DMS114 treated with DMSO at 0.1 percent for 48 hours (cell line): ENCODE data around the gene EEF1AKMT1.

Source experiments
- DNase-seq: peaks from one replicate; lab custom pipeline; 2025; ENCODE audit not compliant: unreplicated experiment; lab: John Stamatoyannopoulos, UW

Gene EEF1AKMT1, protein sequence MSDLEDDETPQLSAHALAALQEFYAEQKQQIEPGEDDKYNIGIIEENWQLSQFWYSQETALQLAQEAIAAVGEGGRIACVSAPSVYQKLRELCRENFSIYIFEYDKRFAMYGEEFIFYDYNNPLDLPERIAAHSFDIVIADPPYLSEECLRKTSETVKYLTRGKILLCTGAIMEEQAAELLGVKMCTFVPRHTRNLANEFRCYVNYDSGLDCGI

DNA sequence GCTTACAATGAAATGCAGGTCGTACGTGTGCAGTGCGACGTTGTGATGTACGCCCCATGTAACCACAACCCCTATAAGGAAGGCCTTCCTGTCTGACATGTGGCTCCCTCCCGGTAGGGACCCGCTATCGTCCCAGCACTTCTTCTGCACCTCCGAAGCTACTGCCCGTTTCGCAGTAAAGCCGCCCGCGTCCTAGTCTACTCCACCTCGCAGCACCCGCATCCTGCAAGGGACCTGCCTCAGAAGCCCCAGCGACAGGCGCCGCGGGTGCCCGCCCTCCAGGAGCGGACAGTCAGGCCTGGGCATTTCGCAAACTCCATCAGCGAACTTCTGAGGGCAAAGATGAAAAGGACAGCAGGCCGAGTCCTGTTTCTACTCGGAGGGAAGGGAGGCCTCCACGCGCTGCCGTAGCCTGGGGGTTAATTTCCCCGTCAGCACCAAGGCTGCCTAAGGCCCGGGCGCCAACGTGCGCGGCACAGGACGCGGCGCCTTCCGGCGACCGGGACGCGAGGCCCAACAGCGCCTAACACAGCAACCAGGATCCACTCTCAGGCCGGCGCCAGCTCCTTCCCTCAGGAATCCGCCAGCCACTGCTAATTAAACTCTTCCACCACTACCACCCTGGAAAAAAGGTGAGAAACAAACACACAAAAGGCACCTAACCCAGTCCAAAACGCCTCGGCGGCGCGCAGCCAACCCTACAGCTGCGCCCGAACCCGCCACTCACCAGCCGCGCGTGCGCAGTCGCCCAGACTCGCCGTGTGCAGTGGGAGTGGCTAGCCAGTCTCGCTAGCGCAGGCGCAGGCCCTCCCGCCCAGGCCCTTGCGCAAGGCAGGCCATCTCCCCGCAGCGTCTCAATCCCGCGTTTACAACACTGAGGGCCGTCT is at the start of gene EEF1AKMT1:
EEF1AKMT1 (minus strand) TSS at position 768 of the 887 bp plus-strand sequence. CDS start 16,363 bp downstream, outside the sequence.
- peak; percentile 68 for DNase-seq

DNA sequence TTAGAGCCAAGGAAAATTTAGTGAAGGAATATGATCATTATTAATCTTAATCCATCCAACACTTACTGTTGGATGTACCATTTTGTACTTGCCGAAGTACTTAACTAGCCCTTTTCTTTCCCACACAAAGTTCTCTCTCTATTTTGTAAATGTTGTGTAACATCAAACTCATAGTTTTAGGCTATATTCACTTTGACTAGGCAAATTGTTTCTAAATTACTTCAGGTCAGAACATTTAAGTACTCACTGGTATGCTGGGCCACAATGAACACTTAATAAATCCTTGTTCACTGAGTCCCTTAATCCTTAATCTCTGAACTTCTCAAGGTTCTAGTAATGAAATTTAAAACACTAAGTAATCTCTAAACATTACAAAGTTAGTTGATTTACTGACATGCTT is 49.3 kb upstream of the EEF1AKMT1 start:
- DNase-seq: no peak

DNA sequence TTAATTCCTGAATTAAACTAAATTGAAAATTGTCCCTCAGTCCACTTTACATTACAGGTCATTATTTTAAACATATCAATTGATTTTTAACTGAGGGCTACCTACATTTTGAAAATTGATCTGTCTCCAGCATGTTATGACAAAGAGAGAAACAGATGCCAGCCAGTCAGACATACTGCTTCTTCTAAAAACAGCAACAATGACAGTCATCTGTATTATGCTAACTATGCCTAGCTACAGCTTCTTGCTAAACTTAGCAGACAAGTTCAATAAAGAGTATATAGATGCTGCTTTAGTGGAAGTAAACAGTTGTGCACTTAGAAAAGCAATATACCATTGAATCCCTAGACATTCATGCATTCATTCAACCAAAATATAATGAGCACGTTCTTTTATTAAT is 48.6 kb upstream of the EEF1AKMT1 start:
- no peak for DNase-seq

DNA sequence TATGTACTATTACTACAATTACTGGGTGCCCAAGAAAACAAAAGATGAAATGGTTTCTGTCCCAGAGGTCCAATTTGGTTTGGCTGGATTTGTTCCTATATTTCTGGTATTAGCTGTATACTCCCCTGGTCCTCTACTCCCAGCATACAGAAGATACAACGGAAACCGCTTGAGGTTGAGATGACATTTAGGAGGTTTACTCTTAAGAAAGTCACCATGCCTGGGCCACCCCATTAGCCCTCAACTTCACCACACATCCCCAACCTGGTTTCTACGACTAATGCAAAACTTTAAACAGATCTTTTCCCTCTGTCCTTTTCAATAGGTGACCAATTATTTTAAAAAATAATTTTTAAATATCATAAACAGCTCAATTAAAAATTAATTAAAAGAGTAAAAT is 46.0 kb upstream of the EEF1AKMT1 start:
- no peak for DNase-seq

DNA sequence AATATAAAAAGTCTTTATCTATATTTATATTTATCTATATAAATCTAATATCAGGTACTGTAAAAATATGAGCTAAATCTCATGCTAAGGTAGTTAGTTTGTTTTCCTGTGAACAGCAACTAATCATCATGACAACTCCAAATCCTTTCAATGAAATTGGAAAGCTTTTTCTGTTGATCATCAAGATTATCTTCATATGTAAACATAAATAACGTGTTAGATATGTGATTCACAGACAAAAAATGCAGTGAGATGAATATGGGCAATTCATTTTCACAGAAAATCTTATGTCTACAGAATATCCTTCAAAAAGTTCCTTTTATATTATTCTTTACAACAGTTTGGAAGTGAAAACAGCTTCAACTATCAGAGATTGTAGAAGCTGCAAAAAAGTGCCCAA is 41.7 kb upstream of the EEF1AKMT1 start:
- DNase-seq: no peak

DNA sequence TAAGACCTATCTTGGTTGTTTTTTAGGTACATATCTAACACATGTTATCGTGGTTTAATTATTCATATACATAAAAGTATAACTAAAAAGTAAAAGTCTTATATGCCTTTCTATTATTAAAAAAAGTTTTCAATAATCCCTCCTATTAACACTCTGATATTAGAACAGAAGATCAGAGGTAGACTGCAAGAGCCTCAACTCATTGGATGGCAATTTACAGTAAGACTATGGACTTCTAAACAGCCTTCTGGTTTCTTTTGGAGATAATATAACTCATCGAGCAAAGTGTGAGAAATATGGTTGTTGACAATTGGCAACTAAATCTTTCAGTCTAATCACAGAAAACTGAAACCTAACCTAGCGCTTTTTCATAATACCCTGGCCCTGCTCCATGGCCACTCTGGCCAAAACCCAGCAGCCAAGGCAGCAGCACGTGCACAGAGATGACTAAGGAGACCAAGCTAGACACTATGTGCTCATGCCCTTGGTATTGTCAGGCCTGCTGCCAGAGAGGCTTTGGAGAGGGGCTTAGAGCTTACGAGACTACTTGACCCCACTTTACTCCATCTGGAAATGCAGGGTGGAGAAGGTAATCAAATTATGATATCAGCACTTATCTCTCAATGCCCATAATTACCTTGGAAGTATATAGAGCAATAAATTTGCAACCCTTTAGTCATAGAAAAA is 40.6 kb upstream of the EEF1AKMT1 start:
- DNase-seq: no peak

DNA sequence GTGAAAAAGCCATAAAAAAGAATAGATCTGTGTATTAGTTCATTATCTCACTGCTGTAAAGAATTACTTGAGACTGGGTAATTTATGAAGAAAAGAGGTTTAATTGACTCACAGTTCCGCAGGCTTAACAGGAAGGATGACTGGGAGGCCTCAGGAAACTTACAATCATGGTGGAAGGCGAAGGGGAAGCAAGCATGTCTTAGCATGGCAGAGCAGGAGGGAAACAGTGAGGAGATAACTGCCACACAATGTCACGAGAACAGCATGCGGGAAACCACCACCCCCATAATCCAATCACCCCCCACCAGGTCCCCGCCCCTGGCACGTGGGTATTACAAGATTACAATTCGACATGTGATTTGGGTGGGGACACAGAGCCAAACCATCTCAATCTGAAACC is 39.1 kb upstream of the EEF1AKMT1 start:
- no peak for DNase-seq

DNA sequence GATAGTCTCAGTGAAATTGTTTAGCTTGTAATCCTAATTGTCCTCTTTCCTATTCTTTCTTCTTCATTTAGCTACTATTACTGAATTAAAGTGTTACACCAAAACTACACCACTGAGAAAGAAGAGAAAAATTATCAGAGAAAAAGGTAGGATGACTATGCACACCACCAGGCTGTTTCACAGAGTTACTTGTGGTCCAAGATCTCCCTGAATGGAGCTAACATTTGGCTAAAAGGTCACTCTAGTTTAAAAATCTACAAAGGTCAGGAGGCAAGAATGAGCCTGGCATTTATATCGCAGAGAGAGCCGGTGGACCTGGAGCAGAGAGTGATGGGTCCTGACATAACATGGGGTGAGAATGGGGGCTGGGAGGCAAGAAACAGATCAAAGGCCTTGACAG is 37.0 kb upstream of the EEF1AKMT1 start:
- no peak for DNase-seq

DNA sequence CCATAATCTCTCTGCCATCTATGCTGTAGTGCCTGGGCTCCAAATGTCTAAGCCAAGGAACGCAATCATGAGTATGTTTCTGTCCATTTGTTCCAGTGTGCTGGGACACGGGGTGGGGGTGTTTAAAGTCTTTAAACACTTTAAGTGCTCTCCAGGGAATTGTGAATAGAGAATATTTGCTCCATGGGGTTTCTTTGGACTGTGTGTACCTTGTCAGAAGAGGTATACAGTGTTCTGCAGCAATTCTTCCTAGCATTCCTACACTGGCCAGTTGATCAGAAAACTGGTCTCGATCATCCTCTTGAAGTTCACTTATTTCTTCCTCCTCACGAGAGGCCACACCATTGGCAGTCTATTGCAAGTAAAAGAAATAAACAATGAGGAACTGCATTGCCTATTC is 35.1 kb upstream of the EEF1AKMT1 start:
- DNase-seq: no peak

DNA sequence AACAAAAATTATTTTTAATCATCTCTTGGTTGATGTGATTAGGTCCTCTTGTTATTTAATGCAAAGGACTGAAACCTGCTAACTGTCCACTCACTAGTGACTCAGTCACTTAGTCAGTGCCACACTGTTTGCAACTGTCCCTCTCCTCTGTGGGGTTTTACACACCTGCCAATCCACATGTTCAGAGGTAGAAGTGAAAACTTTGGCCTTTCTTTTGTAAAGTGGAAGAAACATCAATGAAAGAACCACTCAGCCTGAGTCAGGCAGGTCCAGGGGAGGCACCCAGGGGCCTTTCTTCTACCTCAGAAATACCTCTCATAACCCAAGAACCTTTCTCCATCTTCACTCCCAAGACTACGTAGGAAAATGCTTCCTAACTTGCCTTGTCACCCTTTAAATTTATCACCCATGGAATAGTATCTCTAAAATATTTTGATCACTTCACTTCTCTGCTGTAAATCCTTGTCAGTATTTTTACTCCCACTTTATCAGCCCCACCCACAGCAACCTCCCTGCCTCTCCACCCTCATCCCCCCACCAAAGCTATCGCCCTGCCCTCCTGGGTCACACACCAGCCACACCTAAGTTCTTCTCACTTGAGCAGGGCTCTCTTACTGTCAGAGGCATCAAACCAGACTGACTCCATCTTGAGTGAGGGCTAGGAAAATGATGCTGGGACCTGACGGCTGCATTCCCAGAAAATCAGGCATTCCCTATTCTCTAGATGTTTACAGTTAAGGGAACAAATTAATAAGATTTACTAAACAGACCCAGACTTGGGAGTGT is 29.6 kb upstream of the EEF1AKMT1 start:
- DNase-seq: no peak

DNA sequence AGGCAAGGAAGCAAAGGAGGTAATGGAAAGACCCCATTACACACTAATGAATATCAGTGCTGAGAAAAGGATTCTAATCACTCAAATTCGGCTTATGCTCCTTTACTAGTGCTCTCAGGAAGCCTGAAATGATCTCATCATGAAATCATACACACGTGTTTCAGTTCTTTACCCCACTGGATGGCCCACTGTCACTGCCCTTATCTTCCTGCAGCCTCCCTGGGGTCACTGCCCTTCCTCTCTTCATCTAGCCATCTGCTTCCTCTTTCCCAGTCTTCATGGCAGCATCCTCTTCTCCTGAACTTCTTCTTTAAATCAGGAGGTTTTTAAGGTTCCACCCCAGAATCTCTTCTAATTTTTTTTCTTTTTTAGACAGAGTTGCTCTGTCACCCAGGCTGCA is 27.9 kb upstream of the EEF1AKMT1 start:
- no peak for DNase-seq

DNA sequence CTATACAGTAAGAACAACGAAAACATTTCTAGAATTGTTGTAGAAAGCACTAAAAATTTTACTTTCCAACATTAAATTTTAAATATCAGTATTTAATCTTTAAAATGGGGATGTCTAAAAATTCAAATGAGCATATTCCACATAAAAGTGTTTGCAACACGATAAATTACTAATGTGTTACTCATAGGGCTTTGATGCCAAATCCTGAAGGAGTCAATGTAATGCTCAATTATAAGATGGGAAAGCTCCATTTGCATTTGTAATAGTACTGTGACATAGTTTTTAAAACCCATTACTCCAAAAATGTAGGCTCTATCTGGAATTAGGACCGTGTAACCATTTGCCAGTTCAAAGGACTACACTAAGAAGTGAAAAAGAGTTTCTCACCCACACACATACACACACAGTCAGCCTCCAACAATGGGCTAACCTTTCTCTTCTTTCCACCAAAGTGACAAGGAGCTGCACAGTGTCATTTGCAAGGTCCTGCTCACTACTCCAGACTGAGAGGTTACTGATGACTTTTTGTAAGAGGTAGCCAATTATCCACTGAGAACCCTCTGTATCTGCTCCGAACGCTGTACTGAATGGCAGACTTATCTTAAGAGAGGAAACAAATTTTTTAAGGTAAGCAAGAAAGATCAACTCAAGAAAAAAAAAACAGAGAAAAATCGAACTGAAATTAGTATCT is 26.1 kb upstream of the EEF1AKMT1 start:
- DNase-seq: no peak

DNA sequence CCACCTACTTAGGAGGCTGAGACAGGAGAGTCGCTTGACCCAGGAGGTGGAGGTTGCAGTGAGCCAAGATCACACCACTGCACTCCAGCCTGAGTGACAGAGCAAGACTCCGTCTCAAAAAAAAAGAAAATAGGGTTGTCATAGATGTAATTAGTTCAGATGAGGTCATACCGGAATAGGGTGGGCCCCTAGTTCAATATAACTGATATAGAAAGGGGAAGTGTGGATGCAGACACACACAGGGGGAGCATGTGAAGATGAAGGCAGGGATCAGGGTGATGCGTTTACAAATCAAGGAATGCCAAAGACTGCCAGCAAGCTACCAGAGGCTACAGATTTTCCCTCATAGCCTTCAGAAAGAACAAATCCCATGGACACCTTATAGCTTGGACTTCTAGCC is 24.3 kb upstream of the EEF1AKMT1 start:
- DNase-seq: no peak

DNA sequence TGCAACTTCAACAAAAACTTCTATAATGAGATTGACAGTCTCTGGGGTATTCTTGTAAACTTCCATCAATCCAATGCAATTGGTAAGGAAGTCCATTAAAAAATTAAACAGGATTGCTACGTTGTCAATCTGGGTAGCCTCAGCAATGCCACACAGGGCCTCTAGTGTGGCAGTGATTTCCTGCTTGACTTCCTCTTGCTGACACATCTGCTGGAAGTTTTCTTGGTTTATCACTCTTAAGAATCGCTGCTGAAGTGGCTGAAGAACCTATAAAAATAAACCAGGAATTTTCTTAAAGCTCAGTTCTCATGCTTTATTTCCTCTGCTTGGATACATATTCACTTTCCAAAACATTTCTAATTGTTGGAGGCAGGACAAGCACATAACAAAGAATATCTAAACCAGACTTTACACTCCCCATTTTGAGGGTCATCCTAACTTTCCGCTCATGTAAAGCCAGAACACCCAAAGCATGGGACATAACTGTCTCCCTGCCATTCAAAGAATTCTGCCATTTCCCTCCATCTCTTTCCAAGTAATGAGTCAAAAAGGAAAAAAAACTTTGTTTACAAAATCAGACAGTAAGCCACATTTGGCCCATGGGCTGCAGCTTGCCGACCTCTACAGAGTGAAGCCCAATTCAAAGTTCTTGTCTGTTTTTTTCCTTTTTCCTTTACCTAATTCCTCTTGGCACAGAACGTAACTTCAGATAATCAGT is 23.2 kb upstream of the EEF1AKMT1 start:
- no peak for DNase-seq

DNA sequence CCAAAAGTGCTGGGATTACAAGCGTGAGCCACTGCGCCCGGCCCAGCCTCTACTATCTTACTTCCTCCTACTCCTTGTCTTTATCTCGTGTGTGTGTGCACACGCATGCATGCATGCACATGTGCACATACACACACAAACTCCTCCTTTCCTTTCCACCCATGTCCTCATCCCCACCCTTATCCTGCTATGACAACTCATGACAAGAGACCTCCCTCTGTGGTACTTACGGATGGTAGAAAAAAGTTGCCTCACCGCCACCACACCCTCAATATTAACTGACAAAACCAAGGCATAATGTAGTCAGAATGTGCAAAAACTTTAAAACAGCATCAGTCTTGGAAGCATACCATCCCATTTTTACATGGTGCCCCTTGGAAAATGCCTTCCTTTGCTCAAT is 15.9 kb upstream of the EEF1AKMT1 start:
- DNase-seq: no peak

DNA sequence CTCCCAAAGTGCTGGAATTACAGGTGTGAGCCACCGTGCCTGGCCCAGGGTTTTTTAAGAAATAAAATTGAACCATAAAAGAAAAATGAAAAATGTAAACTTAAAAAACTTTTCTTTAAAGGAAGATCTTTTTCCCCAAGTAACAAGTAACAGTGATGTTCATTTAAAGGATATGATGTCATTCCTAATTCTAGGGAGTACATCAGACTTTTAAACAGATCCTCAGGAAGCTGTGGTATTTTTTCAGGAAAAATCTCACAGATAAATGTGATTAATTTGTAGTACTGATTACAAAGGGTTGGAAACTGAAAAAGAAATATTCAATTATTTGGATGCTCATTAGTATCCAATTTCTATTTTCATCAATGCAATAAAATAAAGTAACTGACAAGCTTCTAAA is 14.6 kb upstream of the EEF1AKMT1 start:
- no peak for DNase-seq

DNA sequence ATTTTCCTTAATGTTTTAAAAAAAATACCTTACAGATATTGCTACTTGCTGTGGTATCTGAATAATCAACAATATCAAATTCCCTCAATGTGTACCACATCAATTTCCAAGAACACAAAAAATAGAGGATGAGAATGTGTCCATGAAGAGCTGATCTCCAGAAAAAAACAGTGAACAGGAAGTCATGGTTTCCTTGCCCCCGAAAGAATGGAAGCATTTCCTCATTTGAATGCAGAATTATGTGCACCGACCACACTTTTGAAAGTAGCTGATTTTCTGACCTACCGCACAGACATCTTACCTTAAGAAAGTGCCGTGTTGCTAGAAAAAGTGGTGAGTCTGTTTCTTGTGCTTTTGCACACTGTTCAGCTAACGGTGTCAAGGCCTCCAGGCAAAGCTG is 13.4 kb upstream of the EEF1AKMT1 start:
- DNase-seq: no peak

DNA sequence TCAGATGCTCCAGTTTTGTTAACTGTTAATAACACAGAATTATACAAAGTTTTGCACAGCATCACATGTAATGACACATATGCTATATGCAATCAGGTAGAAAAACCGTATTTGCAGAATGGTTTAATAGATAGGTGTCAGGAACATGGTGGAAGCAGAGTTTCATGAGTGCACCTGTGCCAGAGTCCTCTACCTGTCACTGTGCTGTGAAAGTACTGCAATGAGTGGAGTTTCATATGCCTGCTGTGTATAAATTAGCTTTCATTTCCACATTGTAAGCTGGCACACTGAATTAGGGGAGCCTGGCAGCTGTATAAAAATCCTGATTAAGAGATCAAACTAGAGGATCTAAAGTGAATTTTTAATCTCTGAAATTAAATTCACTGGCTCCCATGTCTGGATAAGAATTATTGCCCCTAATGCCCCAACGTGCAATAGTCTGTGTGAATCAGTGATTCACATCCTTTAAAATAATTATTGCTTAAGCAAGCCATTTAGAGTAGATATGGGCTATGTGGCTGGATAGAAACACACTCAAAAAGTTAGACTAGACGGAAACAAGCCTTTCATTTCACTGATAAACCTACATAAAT is 8.5 kb upstream of the EEF1AKMT1 start:
- no peak for DNase-seq

DNA sequence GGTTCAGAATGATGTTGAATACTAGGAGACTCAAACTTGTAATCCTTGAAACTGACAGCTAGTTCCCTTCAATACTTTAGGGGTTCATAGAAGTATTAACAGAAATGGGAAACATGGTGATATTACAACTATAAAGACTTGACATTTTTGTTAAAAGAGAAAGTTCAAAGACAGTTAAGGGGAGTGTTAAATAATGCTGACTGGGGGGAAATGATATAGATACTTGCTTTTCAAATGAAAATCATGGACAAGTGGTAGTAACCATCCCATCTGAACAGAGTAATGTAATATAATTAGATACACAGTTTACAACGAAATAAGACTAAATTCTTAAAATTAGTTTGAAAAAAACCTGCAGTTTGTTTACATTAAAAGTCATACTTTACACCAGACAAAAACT is 6.6 kb upstream of the EEF1AKMT1 start:
- DNase-seq: no peak

DNA sequence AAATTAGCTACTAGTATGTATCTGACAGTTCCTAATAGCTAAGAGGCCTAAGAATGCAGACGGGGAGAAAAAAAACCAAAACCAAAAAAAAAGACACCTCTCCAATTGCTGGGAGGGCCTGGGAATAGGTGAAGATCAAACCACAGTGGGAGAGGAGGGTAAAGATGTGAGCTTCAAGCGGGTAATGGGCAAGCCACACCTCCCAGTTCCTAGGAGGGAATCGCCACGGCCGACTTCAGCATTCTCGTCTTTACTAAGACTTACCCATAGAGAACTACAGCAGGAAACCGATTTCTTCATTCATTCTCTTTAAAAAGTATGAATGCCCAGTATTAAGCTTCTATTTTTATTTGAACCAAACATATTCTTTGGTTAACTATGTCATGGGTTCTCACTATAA is 5.6 kb upstream of the EEF1AKMT1 start:
- DNase-seq: no peak
